Uterus (tissue), 4 donors: ENCODE results near the gene SNX14. TPM values are rescaled to one million over a fixed set of nuclear protein-coding genes. Genes with fewer than 3 reads are reported as not detected.

Experiments used
- DNase-seq, 2 donors: peaks; one replicate each; pipeline ENCODE4 v3.0.0-alpha.2; 2019 to 2020
- H3K27ac ChIP-seq, 2 donors: fragments of 200-600 bp; sonication (generic); 1 replicate in 1 of 2; 2 replicates in 1 of 2; pipeline ENCODE4 v1.5.1; 2016 to 2018
- H3K27me3 ChIP-seq, 2 donors: fragments of 200-600 bp; sonication (generic); one replicate each; pipeline ENCODE4 v1.5.1; 2018 to 2019; ENCODE audit warnings: control low read depth in 1 of 2
- H3K36me3 ChIP-seq, 2 donors: fragments of 200-600 bp; sonication (generic); one replicate each; pipeline ENCODE4 v1.5.1; 2019; ENCODE audit warnings: control low read depth in 1 of 2
- H3K4me1 ChIP-seq, 2 donors: fragments of 200-600 bp; sonication (generic); one replicate each; pipeline ENCODE4 v1.5.1; 2018 to 2019; ENCODE audit warnings: control low read depth in 1 of 2
- H3K4me3 ChIP-seq, 2 donors: fragments of 200-600 bp; sonication (generic); 1 replicate in 1 of 2; 2 replicates in 1 of 2; pipeline ENCODE4 v1.5.1; 2018 to 2019; ENCODE audit warnings: mild to moderate bottlenecking in 1 of 2
- H3K9me3 ChIP-seq, 2 donors: fragments of 200-600 bp; sonication (generic); one replicate each; pipeline ENCODE4 v1.5.1; 2019; ENCODE audit warnings: control low read depth in 1 of 2
- CTCF ChIP-seq, 4 experiments: fragments of 200-600 bp in 2 of 4; fragments of 450-650 bp in 2 of 4; sonication (generic) in 2 of 4; IDR thresholded peaks; one replicate each; pipeline ENCODE4 v1.5.1; 2016 to 2019; ENCODE audit warnings: antibody characterized with exemption in 4 of 4, mild to moderate bottlenecking in 2 of 4, moderate library complexity in 1 of 4
- POLR2A ChIP-seq, 2 donors: fragments of 450-650 bp; IDR thresholded peaks; one replicate each; pipeline ENCODE4 v1.6.1; 2016; ENCODE audit warnings: antibody characterized with exemption in 2 of 2, mild to moderate bottlenecking in 1 of 2, moderate library complexity in 1 of 2
- intact Hi-C: fragments of 100-400 bp; cut with DNase I; formaldehyde crosslinking; loops from one replicate; pipeline ENCODE4 v1.15.1; 2023; ENCODE audit warnings: low total_unique reads
- total RNA-seq, 4 donors: library from RNA; depleted of rRNA in 3 of 4; stranded (reverse); fragments of >200 nt in 3 of 4; gene quantifications; one replicate each; pipeline versions ENCODE4 v1.1.0 to v1.2.4, GENCODE V29; 2014 to 2023
- donor health status: DM: yes; HTN: yes; CAD: no.

The SNX14 gene
- total RNA-seq, 4 donors from 2014 or later, result 41.8 to 174 (median 81.3) TPM

- Histone ChIP-seq H3K36me3 (no peaks in the 10 kb centered on the region), H3K27me3 (no peaks in the 10 kb centered on the region), H3K9me3 (no peaks in the 10 kb centered on the region), H3K4me1 (peaks cover 25 to 44% of the 10 kb centered on the region in 2 donors), H3K27ac (peak overlapping the region; percentile 80 to 85), H3K4me3 (no peak overlapping the region)
- intact Hi-C loops, result no loop called here
- peak; percentile 26 to 47 for DNase-seq
- TF ChIP-seq POLR2A (IDR thresholded peaks at IDR 0.05), result no peak
- no peak for TF ChIP-seq CTCF (IDR thresholded peaks at IDR 0.05)
Measured at GRCh38 chr6:85460921-85461797, 132.5 kb downstream of the SNX14 start.

- DNase-seq, result no peak
- Histone ChIP-seq H3K36me3 (no peaks in the 10 kb centered on the region), H3K4me3 (no peak overlapping the region), H3K4me1 (peaks cover 25 to 44% of the 10 kb centered on the region in 2 donors), H3K27me3 (no peaks in the 10 kb centered on the region), H3K27ac (peak overlapping the region; percentile 80 to 85), H3K9me3 (no peaks in the 10 kb centered on the region)
- intact Hi-C loops, result no loop called here
- TF ChIP-seq CTCF (IDR thresholded peaks at IDR 0.05) (no peak), POLR2A (IDR thresholded peaks at IDR 0.05) (no peak)
Measured at GRCh38 chr6:85460154-85460920, 133.3 kb downstream of the SNX14 start.

- Histone ChIP-seq H3K36me3 (no peaks in the 10 kb centered on the region), H3K4me1 (peaks cover 25 to 44% of the 10 kb centered on the region in 2 donors), H3K4me3 (no peak overlapping the region), H3K27me3 (no peaks in the 10 kb centered on the region), H3K27ac (peak overlapping the region; percentile 80 to 85), H3K9me3 (no peaks in the 10 kb centered on the region)
- no peak for DNase-seq
- intact Hi-C loops, result no loop called here
- no peak for TF ChIP-seq CTCF (IDR thresholded peaks at IDR 0.05)
- TF ChIP-seq POLR2A (IDR thresholded peaks at IDR 0.05), result no peak
Measured at GRCh38 chr6:85459224-85459901, 134.3 kb downstream of the SNX14 start.

GRCh38 chr6:85458782-85459181 lies 134.9 kb downstream of the SNX14 start:
- no peak overlapping the region for H3K4me3 ChIP-seq
- H3K36me3 ChIP-seq, result no peaks in the 10 kb centered on the region
- H3K9me3 ChIP-seq, result no peaks in the 10 kb centered on the region
- peak overlapping the region; percentile 80 to 85 for H3K27ac ChIP-seq
- no peak for DNase-seq
- peaks cover 25 to 44% of the 10 kb centered on the region in 2 donors for H3K4me1 ChIP-seq
- no peaks in the 10 kb centered on the region for H3K27me3 ChIP-seq
- no peak for TF ChIP-seq POLR2A (IDR thresholded peaks at IDR 0.05)
- TF ChIP-seq CTCF (IDR thresholded peaks at IDR 0.05), result no peak
- intact Hi-C loops, result no loop called here
